ENCODE measurements around the gene NEAT1. TPM values are rescaled to one million over a fixed set of nuclear protein-coding genes. Genes with fewer than 3 reads are reported as not detected.

The NEAT1 gene
- total and polyA plus RNA-seq, 2 of the 8 experiments (the other 6 are each of a cell fraction or from before 2014, with no cell fraction given), result 2.4 to 10.7 TPM

GRCh38 chr11:65420979-65421793 is 1.4 kb upstream of the NEAT1 start:
- 76% methylated on average over 15 of the region's 15 CpGs; no CpG with 5 or more reads in 1 of the 2 experiments for WGBS, 2 experiments (ENCODE audit: extremely low coverage in 1 of 2, insufficient coverage in 1 of 2, insufficient read length in 1 of 2, insufficient replicate concordance in 2 of 2, low coverage in 1 of 2, low lambda C conversion rate in 2 of 2, missing lambda C conversion rate in 1 of 2)
- no peak overlapping the region; a peak in 1 of 7 replicates for H3K9ac ChIP-seq (replicated peaks in 1 of 4; ENCODE audit: extremely low read depth in 1 of 4, low read depth in 3 of 4, low read length in 3 of 4)
- no peaks in the 10 kb centered on the region; a peak in 1 of 7 replicates for H3K27me3 ChIP-seq (replicated peaks in 1 of 4; ENCODE audit: control insufficient read depth in 3 of 4, extremely low read depth in 1 of 4, insufficient read depth in 3 of 4, low read length in 3 of 4)
- H3K9me3 ChIP-seq (ENCODE audit: insufficient read depth in 2 of 2, low read depth in 1 of 2, low read length in 1 of 2), result no peaks in the 10 kb centered on the region
- H3K56ac ChIP-seq (replicated peaks; ENCODE audit: insufficient read length, low read depth, low read length), result peak overlapping the region; percentile 16
- TF ChIP-seq EP300 (IDR thresholded peaks at IDR 0.05; ENCODE audit: borderline replicate concordance in 1 of 2, low read depth in 2 of 2, low read length in 2 of 2), result peak in 1 of 2 experiments; percentile 28; a peak in 1 of 3 replicates
- TF ChIP-seq RFX5 (IDR thresholded peaks at IDR 0.05; ENCODE audit: borderline replicate concordance, low read depth, low read length), result no peak
- peak; percentile 68 for TF ChIP-seq POLR2AphosphoS5 (IDR thresholded peaks at IDR 0.05; ENCODE audit: low read depth, low read length)
- 0 out of 2 replicates have a peak, but pooled peaks have one; percentile 35 for TF ChIP-seq SP1 (IDR thresholded peaks at IDR 0.05; ENCODE audit: low read depth, low read length)
- TF ChIP-seq RBBP5 (IDR thresholded peaks at IDR 0.05; ENCODE audit: borderline replicate concordance, low read depth, low read length), result no peak
- TF ChIP-seq TAF1 (IDR thresholded peaks at IDR 0.05; ENCODE audit: low read depth, low read length), result peak; percentile 48; the same call in 1 of the 2 replicates
- TF ChIP-seq TAF7 (optimal IDR thresholded peaks at IDR 0.05; ENCODE audit: borderline replicate concordance, low read depth, low read length), result peak; percentile 40
- TF ChIP-seq CREB1 (IDR thresholded peaks at IDR 0.05), result 0 out of 2 replicates have a peak, but pooled peaks have one; percentile 13
- H3K4me3 ChIP-seq (ENCODE audit: extremely low read depth in 1 of 4, insufficient read depth in 2 of 4, low read depth in 3 of 4, low read length in 4 of 4), result peak overlapping the region in 3 of 4 experiments; percentile 43 to 70 (median 56); a peak in 5 of 8 replicates
- peaks cover 35 to 77% (median 49%) of the 10 kb centered on the region in 4 experiments for H3K4me1 ChIP-seq (replicated peaks in 1 of 4; ENCODE audit: control insufficient read depth in 3 of 4, insufficient read depth in 4 of 4, low read length in 3 of 4)
- H3K23me2 ChIP-seq (ENCODE audit: low read depth, low read length), result peaks cover 22% of the 10 kb centered on the region; the same call in 1 of the 2 replicates
- H2BK5ac ChIP-seq (ENCODE audit: low read depth, low read length), result peak overlapping the region; percentile 99
- peak overlapping the region; percentile 18 for H2AK5ac ChIP-seq (ENCODE audit: low read depth, low read length)
- CTCF ChIA-PET (ENCODE audit: partially characterized antibody), result interaction anchor here (0.6 to 22.8 kb wide), 9 partner anchors 9 to 438 kb away, joined by 3 to 430 read pairs (median 3); no protein-coding TSS in a partner anchor
- no peak overlapping the region for H2BK15ac ChIP-seq (ENCODE audit: low read length)
- H3K23ac ChIP-seq (ENCODE audit: insufficient read length), result no peak overlapping the region
- H2BK20ac ChIP-seq (ENCODE audit: low read length), result peak overlapping the region; percentile 94
- H4K5ac ChIP-seq (ENCODE audit: insufficient read length, low read depth, low read length), result peak overlapping the region; percentile 49
- H4K91ac ChIP-seq (replicated peaks; ENCODE audit: insufficient read length, low read length), result peak overlapping the region; percentile 96
- POLR2A ChIA-PET (ENCODE audit: partially characterized antibody), result interaction anchor here (0.8 to 20.8 kb wide), 18 partner anchors 7 to 84 kb away, joined by 3 to 826 read pairs (median 7); partner anchors contain the start of gene MALAT1
- peak in 1 of 2 experiments; percentile 60 for DNase-seq (ENCODE audit: low read depth in 1 of 2, low spot score in 2 of 2)
- no peak overlapping the region for H3K14ac ChIP-seq (ENCODE audit: insufficient read length)
- FAIRE-seq, result no peak
- H3K36me3 ChIP-seq (ENCODE audit: control insufficient read depth in 2 of 4, insufficient read depth in 4 of 4, low read length in 3 of 4), result no peaks in the 10 kb centered on the region
- peak overlapping the region; percentile 64 for H3K27ac ChIP-seq (ENCODE audit: low read depth, low read length)
- peak overlapping the region; percentile 55 for H3K4ac ChIP-seq (replicated peaks; ENCODE audit: insufficient read length, low read depth, low read length)
- peaks cover 4 to 7% of the 10 kb centered on the region in 2 experiments for H4K20me1 ChIP-seq (replicated peaks in 1 of 2; ENCODE audit: control insufficient read depth in 1 of 2, insufficient read depth in 2 of 2, low read length in 2 of 2)
- H3K4me2 ChIP-seq (ENCODE audit: insufficient read depth in 1 of 2, low read depth in 2 of 2, low read length in 2 of 2), result peak overlapping the region; percentile 62 to 85
- peak overlapping the region; percentile 88 for H3K18ac ChIP-seq (ENCODE audit: extremely low read depth, low read length)
- H2BK12ac ChIP-seq (ENCODE audit: low read depth, low read length), result peak overlapping the region; percentile 91
- H4K8ac ChIP-seq (ENCODE audit: extremely low read depth, insufficient read depth, low read length), result peak overlapping the region; percentile 86; the same call in 1 of the 2 replicates
- H3K79me1 ChIP-seq (ENCODE audit: low read depth, low read length), result peaks cover 5% of the 10 kb centered on the region; the same call in 1 of the 2 replicates
- peak overlapping the region; percentile 97 for H2BK120ac ChIP-seq (replicated peaks; ENCODE audit: low read depth, low read length)
- H3K79me2 ChIP-seq (ENCODE audit: control insufficient read depth in 1 of 2, insufficient read depth in 2 of 2, low read length in 2 of 2), result peaks cover 3 to 30% of the 10 kb centered on the region in 2 experiments
- no peak overlapping the region for H2AFZ ChIP-seq (ENCODE audit: low read length)

Data from H1 (cell line).